NCI-H2107 treated with DMSO at 0.1 percent for 48 hours (cell line): ENCODE measurements around the gene TUBB.
A peak's percentile ranks its signal among the peaks of the same experiment; 100 is the strongest.

Experiments used
- DNase-seq: peaks from one replicate; lab custom pipeline; 2025; ENCODE audit not compliant: unreplicated experiment; lab: John Stamatoyannopoulos, UW

The TUBB gene

GRCh38 chr6:30687659-30688431 is 32.3 kb upstream of the TUBB start:
- no peak for DNase-seq

GRCh38 chr6:30688569-30688968 is 31.6 kb upstream of the TUBB start:
- DNase-seq, result no peak

GRCh38 chr6:30689022-30689865 is 30.9 kb upstream of the TUBB start:
- DNase-seq, result no peak

- DNase-seq, result no peak
Observed at GRCh38 chr6:30689985-30690384, 30.2 kb upstream of the TUBB start.

GRCh38 chr6:30690403-30691207 is 29.5 kb upstream of the TUBB start, which contains the start of gene NRM:
NRM (minus strand) TSS chr6:30690984; CDS start chr6:30690974, 10 bp downstream.
- peak; percentile 50 for DNase-seq

- DNase-seq, result no peak
Observed at GRCh38 chr6:30691208-30691847, 28.8 kb upstream of the TUBB start.

- no peak for DNase-seq
Observed at GRCh38 chr6:30696432-30696831, 23.7 kb upstream of the TUBB start.

- DNase-seq, result no peak
Observed at GRCh38 chr6:30700340-30700739, 19.8 kb upstream of the TUBB start.

GRCh38 chr6:30703011-30703410 is 17.1 kb upstream of the TUBB start:
- DNase-seq, result no peak

GRCh38 chr6:30703821-30704220 is 16.3 kb upstream of the TUBB start:
- no peak for DNase-seq

GRCh38 chr6:30705620-30706019 is 14.5 kb upstream of the TUBB start:
- no peak for DNase-seq

GRCh38 chr6:30707281-30707850 is 12.8 kb upstream of the TUBB start:
- DNase-seq, result peak; percentile 71

GRCh38 chr6:30709101-30709868 is 10.9 kb upstream of the TUBB start:
- no peak for DNase-seq

- no peak for DNase-seq
Observed at GRCh38 chr6:30711758-30712380, 8.3 kb upstream of the TUBB start.

GRCh38 chr6:30712441-30712945 is 7.7 kb upstream of the TUBB start:
- no peak for DNase-seq

GRCh38 chr6:30714263-30714662 is 5.9 kb upstream of the TUBB start:
- no peak for DNase-seq

- DNase-seq, result no peak
Observed at GRCh38 chr6:30716879-30717128, 3.3 kb upstream of the TUBB start.

GRCh38 chr6:30717129-30717844 is 2.9 kb upstream of the TUBB start, which contains the start of gene MDC1:
MDC1 (minus strand) TSS chr6:30717281; CDS start chr6:30715175, 2,106 bp downstream.
- peak; percentile 94 for DNase-seq
